ENCODE data around the gene NR1H4.

The NR1H4 gene

DNA sequence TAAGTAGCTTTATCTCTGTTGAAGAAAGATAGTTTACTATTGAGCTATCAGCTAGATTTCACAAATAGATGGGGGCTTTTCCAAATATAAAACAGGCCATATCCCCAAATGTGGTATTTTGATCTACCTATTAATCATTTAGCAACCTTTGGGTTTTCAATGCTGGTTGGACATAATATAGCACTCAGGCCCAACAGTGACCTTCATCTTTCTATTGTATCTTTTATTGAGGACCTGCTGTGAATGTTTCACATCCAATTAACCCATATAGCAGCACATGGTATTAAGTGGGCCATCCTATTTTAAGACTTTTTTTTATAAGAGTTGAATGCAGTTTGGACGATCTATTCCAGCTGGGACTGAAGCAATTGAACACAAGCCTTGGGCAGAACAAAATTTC, 10.0 kb upstream of the NR1H4 start:
- POLR2A ChIA-PET = no interaction called here
- Histone ChIP-seq H3K27ac (ENCODE audit: extremely low read depth, low read depth, low read length) (no peak overlapping the region), H3K4me1 (ENCODE audit: control insufficient read depth, insufficient read depth, low read length) (peaks cover 8% of the 10 kb centered on the region; the same call in 1 of the 2 replicates), H3K36me3 (ENCODE audit: control insufficient read depth in 2 of 2, insufficient read depth in 1 of 2, low read length in 2 of 2) (no peaks in the 10 kb centered on the region), H3K4me3 (ENCODE audit: low read depth, low read length) (no peak overlapping the region), H3K9me3 (ENCODE audit: control insufficient read depth, insufficient read depth, low read depth, low read length) (no peaks in the 10 kb centered on the region)
- TF ChIP-seq, protein P1, sequence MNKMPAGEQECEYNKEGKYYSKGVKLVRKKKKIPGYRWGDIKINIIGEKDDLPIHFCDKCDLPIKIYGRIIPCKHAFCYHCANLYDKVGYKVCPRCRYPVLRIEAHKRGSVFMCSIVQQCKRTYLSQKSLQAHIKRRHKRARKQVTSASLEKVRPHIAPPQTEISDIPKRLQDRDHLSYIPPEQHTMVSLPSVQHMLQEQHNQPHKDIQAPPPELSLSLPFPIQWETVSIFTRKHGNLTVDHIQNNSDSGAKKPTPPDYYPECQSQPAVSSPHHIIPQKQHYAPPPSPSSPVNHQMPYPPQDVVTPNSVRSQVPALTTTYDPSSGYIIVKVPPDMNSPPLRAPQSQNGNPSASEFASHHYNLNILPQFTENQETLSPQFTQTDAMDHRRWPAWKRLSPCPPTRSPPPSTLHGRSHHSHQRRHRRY (tag by site-specific recombination; IDR thresholded peaks at IDR 0.05) = no peak
- TF ChIP-seq ZNF202 (tag by site-specific recombination; IDR thresholded peaks at IDR 0.05; ENCODE audit: borderline replicate concordance) (no peak), ZNF785 (tag by site-specific recombination; IDR thresholded peaks at IDR 0.05) (no peak), FEZF1 (tag by site-specific recombination; IDR thresholded peaks at IDR 0.05) (peak; percentile 30)
- CTCF ChIA-PET = interaction anchor here (0.6 kb wide), 1 partner anchor 9 kb away, joined by 3 read pairs; no protein-coding TSS in a partner anchor

DNA sequence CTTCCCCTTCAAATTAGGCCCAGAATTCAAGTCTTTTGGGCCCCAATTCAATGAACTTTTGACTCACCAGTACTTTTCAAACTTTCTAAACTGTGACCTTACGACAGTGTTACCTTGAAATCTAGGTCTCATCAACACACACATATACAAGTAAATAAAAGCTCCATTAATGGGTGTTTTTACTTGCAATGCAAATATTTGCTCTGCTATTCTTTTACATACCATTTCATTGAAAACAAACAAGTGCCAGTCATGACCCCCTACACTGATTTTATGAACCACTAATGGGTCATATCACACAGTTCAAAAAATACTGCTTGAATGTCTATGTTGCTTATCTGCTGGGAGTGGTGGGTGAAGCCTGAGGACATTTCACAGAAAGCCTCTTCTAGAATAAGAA, 9.1 kb upstream of the NR1H4 start:
- POLR2A ChIA-PET = no interaction called here
- H3K4me1 ChIP-seq (ENCODE audit: control insufficient read depth, insufficient read depth, low read length) = peaks cover 8% of the 10 kb centered on the region; the same call in 1 of the 2 replicates
- H3K4me3 ChIP-seq (ENCODE audit: low read depth, low read length) = no peak overlapping the region
- no peak overlapping the region for H3K27ac ChIP-seq (ENCODE audit: extremely low read depth, low read depth, low read length)
- H3K36me3 ChIP-seq (ENCODE audit: control insufficient read depth in 2 of 2, insufficient read depth in 1 of 2, low read length in 2 of 2) = no peaks in the 10 kb centered on the region
- CTCF ChIA-PET = interaction anchor here (0.6 kb wide), 1 partner anchor 17 kb away, joined by 3 read pairs; no protein-coding TSS in a partner anchor
- no peaks in the 10 kb centered on the region for H3K9me3 ChIP-seq (ENCODE audit: control insufficient read depth, insufficient read depth, low read depth, low read length)
- TF ChIP-seq YY1 (tag by site-specific recombination; IDR thresholded peaks at IDR 0.05) = no peak
- no peak for TF ChIP-seq ZFP41 (tag by site-specific recombination; IDR thresholded peaks at IDR 0.05; ENCODE audit: borderline replicate concordance)
- TF ChIP-seq, protein P2, sequence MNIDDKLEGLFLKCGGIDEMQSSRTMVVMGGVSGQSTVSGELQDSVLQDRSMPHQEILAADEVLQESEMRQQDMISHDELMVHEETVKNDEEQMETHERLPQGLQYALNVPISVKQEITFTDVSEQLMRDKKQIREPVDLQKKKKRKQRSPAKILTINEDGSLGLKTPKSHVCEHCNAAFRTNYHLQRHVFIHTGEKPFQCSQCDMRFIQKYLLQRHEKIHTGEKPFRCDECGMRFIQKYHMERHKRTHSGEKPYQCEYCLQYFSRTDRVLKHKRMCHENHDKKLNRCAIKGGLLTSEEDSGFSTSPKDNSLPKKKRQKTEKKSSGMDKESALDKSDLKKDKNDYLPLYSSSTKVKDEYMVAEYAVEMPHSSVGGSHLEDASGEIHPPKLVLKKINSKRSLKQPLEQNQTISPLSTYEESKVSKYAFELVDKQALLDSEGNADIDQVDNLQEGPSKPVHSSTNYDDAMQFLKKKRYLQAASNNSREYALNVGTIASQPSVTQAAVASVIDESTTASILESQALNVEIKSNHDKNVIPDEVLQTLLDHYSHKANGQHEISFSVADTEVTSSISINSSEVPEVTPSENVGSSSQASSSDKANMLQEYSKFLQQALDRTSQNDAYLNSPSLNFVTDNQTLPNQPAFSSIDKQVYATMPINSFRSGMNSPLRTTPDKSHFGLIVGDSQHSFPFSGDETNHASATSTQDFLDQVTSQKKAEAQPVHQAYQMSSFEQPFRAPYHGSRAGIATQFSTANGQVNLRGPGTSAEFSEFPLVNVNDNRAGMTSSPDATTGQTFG (tag by site-specific recombination; IDR thresholded peaks at IDR 0.05; ENCODE audit: borderline replicate concordance) = no peak
- no peak for TF ChIP-seq ZNF785 (tag by site-specific recombination; IDR thresholded peaks at IDR 0.05)
- TF ChIP-seq OSR2 (tag by site-specific recombination; IDR thresholded peaks at IDR 0.05) = no peak
- TF ChIP-seq ZNF394 (tag by site-specific recombination; IDR thresholded peaks at IDR 0.05; ENCODE audit: borderline replicate concordance) = no peak
- TF ChIP-seq, protein P3, sequence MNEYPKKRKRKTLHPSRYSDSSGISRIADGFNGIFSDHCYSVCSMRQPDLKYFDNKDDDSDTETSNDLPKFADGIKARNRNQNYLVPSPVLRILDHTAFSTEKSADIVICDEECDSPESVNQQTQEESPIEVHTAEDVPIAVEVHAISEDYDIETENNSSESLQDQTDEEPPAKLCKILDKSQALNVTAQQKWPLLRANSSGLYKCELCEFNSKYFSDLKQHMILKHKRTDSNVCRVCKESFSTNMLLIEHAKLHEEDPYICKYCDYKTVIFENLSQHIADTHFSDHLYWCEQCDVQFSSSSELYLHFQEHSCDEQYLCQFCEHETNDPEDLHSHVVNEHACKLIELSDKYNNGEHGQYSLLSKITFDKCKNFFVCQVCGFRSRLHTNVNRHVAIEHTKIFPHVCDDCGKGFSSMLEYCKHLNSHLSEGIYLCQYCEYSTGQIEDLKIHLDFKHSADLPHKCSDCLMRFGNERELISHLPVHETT (tag by site-specific recombination; IDR thresholded peaks at IDR 0.05) = no peak
- TF ChIP-seq, protein P1 (tag by site-specific recombination; IDR thresholded peaks at IDR 0.05) = no peak
- no peak for TF ChIP-seq ZNF707 (tag by site-specific recombination; IDR thresholded peaks at IDR 0.05)
- no peak for TF ChIP-seq ZNF366 (tag by site-specific recombination; conservative IDR thresholded peaks at IDR 0.05)
- TF ChIP-seq, protein P4, sequence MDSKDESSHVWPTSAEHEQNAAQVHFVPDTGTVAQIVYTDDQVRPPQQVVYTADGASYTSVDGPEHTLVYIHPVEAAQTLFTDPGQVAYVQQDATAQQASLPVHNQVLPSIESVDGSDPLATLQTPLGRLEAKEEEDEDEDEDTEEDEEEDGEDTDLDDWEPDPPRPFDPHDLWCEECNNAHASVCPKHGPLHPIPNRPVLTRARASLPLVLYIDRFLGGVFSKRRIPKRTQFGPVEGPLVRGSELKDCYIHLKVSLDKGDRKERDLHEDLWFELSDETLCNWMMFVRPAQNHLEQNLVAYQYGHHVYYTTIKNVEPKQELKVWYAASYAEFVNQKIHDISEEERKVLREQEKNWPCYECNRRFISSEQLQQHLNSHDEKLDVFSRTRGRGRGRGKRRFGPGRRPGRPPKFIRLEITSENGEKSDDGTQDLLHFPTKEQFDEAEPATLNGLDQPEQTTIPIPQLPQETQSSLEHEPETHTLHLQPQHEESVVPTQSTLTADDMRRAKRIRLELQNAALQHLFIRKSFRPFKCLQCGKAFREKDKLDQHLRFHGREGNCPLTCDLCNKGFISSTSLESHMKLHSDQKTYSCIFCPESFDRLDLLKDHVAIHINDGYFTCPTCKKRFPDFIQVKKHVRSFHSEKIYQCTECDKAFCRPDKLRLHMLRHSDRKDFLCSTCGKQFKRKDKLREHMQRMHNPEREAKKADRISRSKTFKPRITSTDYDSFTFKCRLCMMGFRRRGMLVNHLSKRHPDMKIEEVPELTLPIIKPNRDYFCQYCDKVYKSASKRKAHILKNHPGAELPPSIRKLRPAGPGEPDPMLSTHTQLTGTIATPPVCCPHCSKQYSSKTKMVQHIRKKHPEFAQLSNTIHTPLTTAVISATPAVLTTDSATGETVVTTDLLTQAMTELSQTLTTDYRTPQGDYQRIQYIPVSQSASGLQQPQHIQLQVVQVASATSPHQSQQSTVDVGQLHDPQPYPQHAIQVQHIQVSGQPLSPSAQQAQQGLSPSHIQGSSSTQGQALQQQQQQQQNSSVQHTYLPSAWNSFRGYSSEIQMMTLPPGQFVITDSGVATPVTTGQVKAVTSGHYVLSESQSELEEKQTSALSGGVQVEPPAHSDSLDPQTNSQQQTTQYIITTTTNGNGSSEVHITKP (tag by site-specific recombination; IDR thresholded peaks at IDR 0.05) = no peak
- TF ChIP-seq, protein P5, sequence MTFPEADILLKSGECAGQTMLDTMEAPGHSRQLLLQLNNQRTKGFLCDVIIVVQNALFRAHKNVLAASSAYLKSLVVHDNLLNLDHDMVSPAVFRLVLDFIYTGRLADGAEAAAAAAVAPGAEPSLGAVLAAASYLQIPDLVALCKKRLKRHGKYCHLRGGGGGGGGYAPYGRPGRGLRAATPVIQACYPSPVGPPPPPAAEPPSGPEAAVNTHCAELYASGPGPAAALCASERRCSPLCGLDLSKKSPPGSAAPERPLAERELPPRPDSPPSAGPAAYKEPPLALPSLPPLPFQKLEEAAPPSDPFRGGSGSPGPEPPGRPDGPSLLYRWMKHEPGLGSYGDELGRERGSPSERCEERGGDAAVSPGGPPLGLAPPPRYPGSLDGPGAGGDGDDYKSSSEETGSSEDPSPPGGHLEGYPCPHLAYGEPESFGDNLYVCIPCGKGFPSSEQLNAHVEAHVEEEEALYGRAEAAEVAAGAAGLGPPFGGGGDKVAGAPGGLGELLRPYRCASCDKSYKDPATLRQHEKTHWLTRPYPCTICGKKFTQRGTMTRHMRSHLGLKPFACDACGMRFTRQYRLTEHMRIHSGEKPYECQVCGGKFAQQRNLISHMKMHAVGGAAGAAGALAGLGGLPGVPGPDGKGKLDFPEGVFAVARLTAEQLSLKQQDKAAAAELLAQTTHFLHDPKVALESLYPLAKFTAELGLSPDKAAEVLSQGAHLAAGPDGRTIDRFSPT (tag by site-specific recombination; IDR thresholded peaks at IDR 0.05) = no peak
- no peak for TF ChIP-seq ZNF701 (tag by site-specific recombination; IDR thresholded peaks at IDR 0.05)
- TF ChIP-seq, protein P6, sequence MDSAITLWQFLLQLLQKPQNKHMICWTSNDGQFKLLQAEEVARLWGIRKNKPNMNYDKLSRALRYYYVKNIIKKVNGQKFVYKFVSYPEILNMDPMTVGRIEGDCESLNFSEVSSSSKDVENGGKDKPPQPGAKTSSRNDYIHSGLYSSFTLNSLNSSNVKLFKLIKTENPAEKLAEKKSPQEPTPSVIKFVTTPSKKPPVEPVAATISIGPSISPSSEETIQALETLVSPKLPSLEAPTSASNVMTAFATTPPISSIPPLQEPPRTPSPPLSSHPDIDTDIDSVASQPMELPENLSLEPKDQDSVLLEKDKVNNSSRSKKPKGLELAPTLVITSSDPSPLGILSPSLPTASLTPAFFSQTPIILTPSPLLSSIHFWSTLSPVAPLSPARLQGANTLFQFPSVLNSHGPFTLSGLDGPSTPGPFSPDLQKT (IDR thresholded peaks at IDR 0.05; ENCODE audit: borderline replicate concordance, low read depth, low read length) = no peak

Measured in HEK293 (cell line).